ENCODE measurements around the gene FKBP8. TPM values are rescaled to one million over a fixed set of nuclear protein-coding genes. Genes with fewer than 3 reads are reported as not detected.

The FKBP8 gene
- total and polyA plus RNA-seq, 2 of the 4 experiments (the other 2 are of a cell fraction) = 153 to 289 TPM

DNA sequence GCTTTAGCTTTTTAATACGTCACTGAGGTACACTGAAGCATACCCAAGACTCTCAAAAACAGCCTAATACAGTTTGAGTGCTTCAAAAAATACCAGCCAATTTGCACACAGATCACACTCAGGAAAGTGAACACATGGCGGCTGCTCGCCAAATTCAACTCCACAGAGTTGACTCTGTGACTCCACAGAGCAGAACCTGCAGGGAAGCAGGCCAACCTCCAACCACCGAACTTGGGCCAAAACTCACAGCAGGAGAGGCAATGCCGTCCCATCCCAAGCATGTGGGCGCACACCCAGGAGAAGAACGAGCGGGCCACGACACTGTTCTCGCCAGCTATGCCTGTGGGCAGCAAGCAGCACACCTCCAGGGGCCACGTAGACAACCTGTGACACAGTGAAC lies 42.6 kb downstream of the FKBP8 start:
- no peak overlapping the region for H3K27ac ChIP-seq (ENCODE audit: insufficient read depth, low read length)
- no peak overlapping the region for H3K56ac ChIP-seq (ENCODE audit: extremely low read depth, insufficient read depth, low read length)
- H2AK9ac ChIP-seq (replicated peaks; ENCODE audit: low read depth, low read length, poor library complexity) = no peak overlapping the region
- H3K79me1 ChIP-seq (ENCODE audit: low read depth in 1 of 2, low read length in 2 of 2) = peaks cover 14 to 100% of the 10 kb centered on the region in 2 experiments
- no peak for ATAC-seq (ENCODE audit: low read depth)
- no peak overlapping the region for H2BK120ac ChIP-seq (ENCODE audit: low read depth, low read length)
- intact Hi-C loops (cut with micrococcal nuclease) = no loop called here
- H3K4me3 ChIP-seq (ENCODE audit: insufficient read depth, low read depth, low read length) = no peak overlapping the region
- ChIA-PET POLR2A (ENCODE audit: unreplicated experiment) (no interaction called here), CTCF (no interaction called here)
- peaks cover 65% of the 10 kb centered on the region for H3K9me1 ChIP-seq (ENCODE audit: insufficient read depth, low read length)
- in situ Hi-C loops (cut with MboI; ENCODE audit: low sequenced_read_pairs) = no loop called here
- H4K5ac ChIP-seq (ENCODE audit: low read depth, low read length) = no peak overlapping the region
- peaks cover 100% of the 10 kb centered on the region for H4K20me1 ChIP-seq (ENCODE audit: insufficient read depth, low read length)
- H4K91ac ChIP-seq (ENCODE audit: insufficient read depth, low read depth, low read length) = no peak overlapping the region
- H3K23ac ChIP-seq (ENCODE audit: low read depth, low read length) = no peak overlapping the region
- no peak for DNase-seq
- no peak overlapping the region for H3K14ac ChIP-seq (replicated peaks; ENCODE audit: low read depth, low read length)
- no peak overlapping the region for H2AFZ ChIP-seq (replicated peaks; ENCODE audit: low read length, poor library complexity)
- no peak overlapping the region for H3K9ac ChIP-seq (ENCODE audit: low read depth, low read length)
- dilution Hi-C loops (cut with HindIII; ENCODE audit: low sequenced_read_pairs, unreplicated experiment) = no loop called here
- no peaks in the 10 kb centered on the region for H3K9me3 ChIP-seq (ENCODE audit: control insufficient read depth, insufficient read depth, low read length)
- H2AK5ac ChIP-seq (ENCODE audit: low read depth, low read length) = 0 out of 2 replicates have a peak overlapping the region, but pooled peaks have one; percentile 5
- TF ChIP-seq SMC3 (IDR thresholded peaks at IDR 0.05; ENCODE audit: low read depth, low read length) (no peak), NFE2L2 (IDR thresholded peaks at IDR 0.05; ENCODE audit: low read depth, low read length) (no peak), POLR2A (IDR thresholded peaks at IDR 0.05; ENCODE audit: low read depth, low read length) (no peak), MAFK (IDR thresholded peaks at IDR 0.05; ENCODE audit: low read depth, low read length) (no peak), CHD1 (IDR thresholded peaks at IDR 0.05; ENCODE audit: low read depth, low read length) (no peak), CEBPB (IDR thresholded peaks at IDR 0.05; ENCODE audit: low read depth, low read length) (no peak), RCOR1 (IDR thresholded peaks at IDR 0.05; ENCODE audit: insufficient replicate concordance, low read length) (no peak), RFX5 (IDR thresholded peaks at IDR 0.05; ENCODE audit: low read depth, low read length) (no peak), MXI1 (IDR thresholded peaks at IDR 0.05; ENCODE audit: borderline replicate concordance, low read depth, low read length) (no peak), FOS (IDR thresholded peaks at IDR 0.05; ENCODE audit: low read depth, low read length) (no peak), BHLHE40 (IDR thresholded peaks at IDR 0.05; ENCODE audit: low read depth, low read length) (no peak), USF2 (IDR thresholded peaks at IDR 0.05; ENCODE audit: low read depth, low read length) (no peak), RAD21 (IDR thresholded peaks at IDR 0.05; ENCODE audit: low read length) (no peak), ELK1 (IDR thresholded peaks at IDR 0.05; ENCODE audit: borderline replicate concordance, low read depth, low read length) (no peak), MAZ (IDR thresholded peaks at IDR 0.05; ENCODE audit: borderline replicate concordance, low read depth, low read length) (no peak)
- TF ChIP-seq, protein P1, sequence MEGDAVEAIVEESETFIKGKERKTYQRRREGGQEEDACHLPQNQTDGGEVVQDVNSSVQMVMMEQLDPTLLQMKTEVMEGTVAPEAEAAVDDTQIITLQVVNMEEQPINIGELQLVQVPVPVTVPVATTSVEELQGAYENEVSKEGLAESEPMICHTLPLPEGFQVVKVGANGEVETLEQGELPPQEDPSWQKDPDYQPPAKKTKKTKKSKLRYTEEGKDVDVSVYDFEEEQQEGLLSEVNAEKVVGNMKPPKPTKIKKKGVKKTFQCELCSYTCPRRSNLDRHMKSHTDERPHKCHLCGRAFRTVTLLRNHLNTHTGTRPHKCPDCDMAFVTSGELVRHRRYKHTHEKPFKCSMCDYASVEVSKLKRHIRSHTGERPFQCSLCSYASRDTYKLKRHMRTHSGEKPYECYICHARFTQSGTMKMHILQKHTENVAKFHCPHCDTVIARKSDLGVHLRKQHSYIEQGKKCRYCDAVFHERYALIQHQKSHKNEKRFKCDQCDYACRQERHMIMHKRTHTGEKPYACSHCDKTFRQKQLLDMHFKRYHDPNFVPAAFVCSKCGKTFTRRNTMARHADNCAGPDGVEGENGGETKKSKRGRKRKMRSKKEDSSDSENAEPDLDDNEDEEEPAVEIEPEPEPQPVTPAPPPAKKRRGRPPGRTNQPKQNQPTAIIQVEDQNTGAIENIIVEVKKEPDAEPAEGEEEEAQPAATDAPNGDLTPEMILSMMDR (conservative IDR thresholded peaks at IDR 0.05; ENCODE audit: low read depth, low read length) = no peak
- 70% methylated on average over 10 of the region's 11 CpGs; no CpG with 5 or more reads in 1 of the 2 experiments for WGBS, 2 experiments (ENCODE audit: extremely low coverage in 2 of 2, insufficient read length in 1 of 2)
- peaks cover 24% of the 10 kb centered on the region for H3K4me1 ChIP-seq (ENCODE audit: control insufficient read depth, insufficient read depth, low read length)
- no peaks in the 10 kb centered on the region for H3K36me3 ChIP-seq (ENCODE audit: control insufficient read depth, insufficient read depth, low read length)
- H3K4ac ChIP-seq (ENCODE audit: low read depth, low read length) = no peak overlapping the region
- H2BK5ac ChIP-seq (ENCODE audit: low read depth, low read length, poor library complexity, severe bottlenecking) = no peak overlapping the region
- BruUV-seq (replicated peaks) = no TSS peak
- H2BK15ac ChIP-seq (ENCODE audit: low read depth, low read length) = no peak overlapping the region
- no peak overlapping the region for H2BK20ac ChIP-seq (ENCODE audit: low read depth, low read length)
- no peak overlapping the region for H3K18ac ChIP-seq (ENCODE audit: low read depth, low read length)
- no peak overlapping the region for H3K4me2 ChIP-seq (ENCODE audit: low read depth, low read length)
- H4K8ac ChIP-seq (ENCODE audit: low read depth in 2 of 2, low read length in 2 of 2) = no peak overlapping the region
- no peaks in the 10 kb centered on the region for H3K27me3 ChIP-seq (ENCODE audit: control insufficient read depth, insufficient read depth, low read length)

Data from IMR-90 (cell line).